HEK293 (cell line): ENCODE results near the gene RIN1.

Source experiments
- CTCF ChIA-PET: fragments of 350-600 bp; formaldehyde crosslinking; extraction: SDS; loops from one replicate; lab custom pipeline; 2021; ENCODE audit warnings: antibody characterized with exemption; lab: Yijun Ruan, JAX
- POLR2A ChIA-PET: fragments of 300-600 bp; formaldehyde crosslinking; extraction: SDS; loops from one replicate; lab custom pipeline; 2020; ENCODE audit warnings: antibody characterized with exemption, inconsistent platforms; lab: Yijun Ruan, JAX
- H3K27ac ChIP-seq: fragments of 200-500 bp; sonication (Bioruptor generic); 2 replicates; pipeline ENCODE4 v1.5.1; 2014; ENCODE audit warnings: low read depth, low read length, control low read depth, inconsistent platforms; ENCODE audit errors: extremely low read depth
- H3K36me3 ChIP-seq, 2 experiments: fragments of 200-500 bp in 1 of 2; sonication (Bioruptor generic) in 1 of 2; 1 replicate in 1 of 2; 2 replicates in 1 of 2; pipeline ENCODE4 v1.5.1; 2014 to 2017; ENCODE audit warnings: inconsistent platforms in 2 of 2, low read length in 2 of 2; ENCODE audit not compliant: control insufficient read depth in 2 of 2, insufficient read depth in 1 of 2
- H3K4me1 ChIP-seq: fragments of 200-500 bp; sonication (Bioruptor generic); 2 replicates; pipeline ENCODE4 v1.5.1; 2014; ENCODE audit warnings: mild to moderate bottlenecking, low read length, inconsistent platforms; ENCODE audit not compliant: control insufficient read depth, insufficient read depth
- H3K4me3 ChIP-seq: 2 replicates; pipeline ENCODE4 v1.5.1; 2011; ENCODE audit warnings: low read depth, mild to moderate bottlenecking, control low read depth, low read length, moderate library complexity
- H3K9me3 ChIP-seq: fragments of 200-500 bp; sonication (Bioruptor generic); 2 replicates; pipeline ENCODE4 v1.5.1; 2014; ENCODE audit warnings: low read depth, low read length, inconsistent platforms; ENCODE audit not compliant: control insufficient read depth, insufficient read depth
- BCL6B ChIP-seq: fragments of 450-650 bp; formaldehyde crosslinking; IDR thresholded peaks from 2 replicates; pipeline ENCODE4 v1.5.1; 2017; ENCODE audit warnings: missing biosample characterization, missing genetic modification characterization
- CTCF ChIP-seq: fragments of 450-650 bp; formaldehyde crosslinking; IDR thresholded peaks from 2 replicates; pipeline ENCODE4 v1.5.1; 2016; ENCODE audit warnings: missing biosample characterization, missing genetic modification characterization
- GLIS1 ChIP-seq: fragments of 450-650 bp; formaldehyde crosslinking; IDR thresholded peaks from 2 replicates; pipeline ENCODE4 v1.5.1; 2016; ENCODE audit warnings: missing biosample characterization, missing genetic modification characterization
- GLIS2 ChIP-seq: fragments of 450-650 bp; formaldehyde crosslinking; IDR thresholded peaks from 2 replicates; pipeline ENCODE4 v1.5.1; 2016; ENCODE audit warnings: missing biosample characterization, missing genetic modification characterization
- KLF17 ChIP-seq: fragments of 450-650 bp; formaldehyde crosslinking; IDR thresholded peaks from 2 replicates; pipeline ENCODE4 v1.5.1; 2016; ENCODE audit warnings: missing biosample characterization, missing genetic modification characterization
- REST ChIP-seq: fragments of 450-650 bp; formaldehyde crosslinking; IDR thresholded peaks from 2 replicates; pipeline ENCODE4 v1.5.1; 2016; ENCODE audit warnings: missing biosample characterization, missing genetic modification characterization
- SCRT2 ChIP-seq: fragments of 450-650 bp; formaldehyde crosslinking; IDR thresholded peaks from 2 replicates; pipeline ENCODE4 v1.5.1; 2016; ENCODE audit warnings: missing biosample characterization, missing genetic modification characterization
- ZBTB20 ChIP-seq: fragments of 450-650 bp; formaldehyde crosslinking; IDR thresholded peaks from 2 replicates; pipeline ENCODE4 v1.5.1; 2016; ENCODE audit warnings: missing biosample characterization, missing genetic modification characterization
- ZBTB26 ChIP-seq: fragments of 450-650 bp; formaldehyde crosslinking; optimal IDR thresholded peaks from 2 replicates; pipeline ENCODE3; 2016; ENCODE audit warnings: missing biosample characterization, mild to moderate bottlenecking, missing genetic modification characterization
- ZIC2 ChIP-seq: fragments of 450-650 bp; formaldehyde crosslinking; IDR thresholded peaks from 2 replicates; pipeline ENCODE4 v1.5.1; 2016; ENCODE audit warnings: missing biosample characterization, missing genetic modification characterization
- ZNF335 ChIP-seq: fragments of 450-650 bp; formaldehyde crosslinking; conservative IDR thresholded peaks from 2 replicates; pipeline ENCODE4 v1.5.1; 2016; ENCODE audit warnings: missing biosample characterization, missing genetic modification characterization
- ZNF558 ChIP-seq: fragments of 450-650 bp; formaldehyde crosslinking; IDR thresholded peaks from 2 replicates; pipeline ENCODE4 v1.5.1; 2016; ENCODE audit warnings: missing biosample characterization, missing genetic modification characterization
- ZNF600 ChIP-seq: fragments of 450-650 bp; formaldehyde crosslinking; IDR thresholded peaks from 2 replicates; pipeline ENCODE4 v1.5.1; 2016; ENCODE audit warnings: missing biosample characterization, missing genetic modification characterization
- ZNF629 ChIP-seq: fragments of 450-650 bp; formaldehyde crosslinking; IDR thresholded peaks from 2 replicates; pipeline ENCODE4 v1.5.1; 2017; ENCODE audit warnings: missing biosample characterization, missing genetic modification characterization
- ZNF830 ChIP-seq: fragments of 450-650 bp; IDR thresholded peaks from 2 replicates; pipeline ENCODE4 v1.5.0; 2018; ENCODE audit warnings: missing biosample characterization, missing genetic modification characterization, low read depth, mild to moderate bottlenecking, moderate library complexity

The RIN1 gene

GRCh38 chr11:66346476-66347424 lies 10.5 kb upstream of the RIN1 start:
- Histone ChIP-seq H3K36me3 (peaks cover 0 to 21% of the 10 kb centered on the region in 2 experiments; a peak in 2 of 3 replicates), H3K27ac (peak overlapping the region; percentile 89), H3K4me1 (no peaks in the 10 kb centered on the region), H3K4me3 (peak overlapping the region; percentile 96), H3K9me3 (no peaks in the 10 kb centered on the region)
- TF ChIP-seq CTCF (tag by site-specific recombination): peak; percentile 26; the same call in 1 of the 2 replicates
- no peak for TF ChIP-seq ZNF558
- TF ChIP-seq ZNF600 (tag by site-specific recombination): 0 out of 2 replicates have a peak, but pooled peaks have one; percentile 25
- TF ChIP-seq ZBTB26: peak; percentile 26
- 0 out of 2 replicates have a peak, but pooled peaks have one; percentile 20 for TF ChIP-seq KLF17
- peak; percentile 16; the same call in 1 of the 2 replicates for TF ChIP-seq ZBTB20 (tag by site-specific recombination)
- no peak for TF ChIP-seq BCL6B
- peak; percentile 25 for TF ChIP-seq GLIS2 (tag by site-specific recombination)
- TF ChIP-seq ZNF335 (tag by site-specific recombination): peak; percentile 69
- TF ChIP-seq ZNF830 (tag by site-specific recombination): no peak
- TF ChIP-seq GLIS1: peak; percentile 29; the same call in 1 of the 2 replicates
- peak; percentile 67; the same call in 1 of the 2 replicates for TF ChIP-seq ZIC2 (tag by site-specific recombination)
- TF ChIP-seq ZNF629 (tag by site-specific recombination): no peak
- TF ChIP-seq SCRT2 (tag by site-specific recombination): peak; percentile 75
- peak; percentile 58; the same call in 1 of the 2 replicates for TF ChIP-seq REST (tag by site-specific recombination)
- ChIA-PET POLR2A (interaction anchor here (1.1 to 4.3 kb wide), 2 partner anchors 11 to 34 kb away, joined by 3 to 18 read pairs; partner anchors contain the start of gene RIN1), CTCF (interaction anchor here (0.7 to 3.0 kb wide), 5 partner anchors 12 to 88 kb away, joined by 3 to 14 read pairs (median 11); no protein-coding TSS in a partner anchor)
